Neural cell (in vitro differentiated cells): ENCODE data around the gene KCNK13.

Experiments used
- CTCF ChIP-seq: fragments of 450-650 bp; IDR thresholded peaks from 2 replicates; pipeline ENCODE4 v1.5.1; 2014; ENCODE audit warnings: antibody characterized with exemption, mild to moderate bottlenecking, moderate library complexity; ENCODE audit not compliant: poor library complexity, severe bottlenecking
- EP300 ChIP-seq: fragments of 450-650 bp; conservative IDR thresholded peaks from 2 replicates; pipeline ENCODE4 v1.6.1; 2014; ENCODE audit warnings: antibody characterized with exemption, mild to moderate bottlenecking, moderate library complexity; ENCODE audit not compliant: poor library complexity, severe bottlenecking
- POLR2AphosphoS5 ChIP-seq: IDR thresholded peaks from 2 replicates; pipeline ENCODE4 v1.6.1; 2012
- SMC3 ChIP-seq: fragments of 450-650 bp; conservative IDR thresholded peaks from 2 replicates; pipeline ENCODE4 v1.6.1; 2014; ENCODE audit warnings: antibody characterized with exemption, mild to moderate bottlenecking, moderate library complexity; ENCODE audit not compliant: poor library complexity
- TAF1 ChIP-seq: IDR thresholded peaks from 2 replicates; pipeline ENCODE4 v1.6.1; 2012; ENCODE audit warnings: low read depth

- TF ChIP-seq EP300 (no peak), TAF1 (no peak), CTCF (no peak), SMC3 (no peak), POLR2AphosphoS5 (no peak)
Observed at GRCh38 chr14:90140298-90140955, 78.6 kb downstream of the KCNK13 start.
